IPS-15b (cell line): ENCODE data around the gene IGFALS.
"Not testable (repeated sequence)": the region's sequence is repeated elsewhere in the genome, so short reads cannot be mapped to it uniquely, and the experiment has no call there.

Source experiments
- H3K27me3 ChIP-seq: one replicate; pipeline ENCODE4 v1.6.1; 2013; ENCODE audit warnings: low read length; ENCODE audit not compliant: control insufficient read depth, insufficient read depth
- H3K36me3 ChIP-seq: one replicate; pipeline ENCODE4 v1.6.1; 2013; ENCODE audit warnings: low read length; ENCODE audit not compliant: control insufficient read depth, insufficient read depth
- H3K4me1 ChIP-seq: one replicate; pipeline ENCODE4 v1.6.1; 2013; ENCODE audit warnings: mild to moderate bottlenecking, low read length; ENCODE audit not compliant: control insufficient read depth, insufficient read depth
- H3K4me3 ChIP-seq: one replicate; pipeline ENCODE4 v1.5.1; 2013; ENCODE audit warnings: low read depth, low read length
- H3K9ac ChIP-seq: one replicate; pipeline ENCODE4 v1.6.1; 2013; ENCODE audit warnings: low read depth, mild to moderate bottlenecking, low read length
- H3K9me3 ChIP-seq: one replicate; pipeline ENCODE4 v1.6.1; 2013; ENCODE audit warnings: mild to moderate bottlenecking, low read length; ENCODE audit not compliant: control insufficient read depth, insufficient read depth

IGFALS gene

GRCh38 chr16:1815461-1815860, 22.0 kb upstream of the IGFALS start:
- Histone ChIP-seq H3K4me3 (no peak overlapping the region), H3K9me3 (no peaks in the 10 kb centered on the region), H3K9ac (no peak overlapping the region), H3K36me3 (peaks cover 10% of the 10 kb centered on the region), H3K27me3 (no peaks in the 10 kb centered on the region), H3K4me1 (no peaks in the 10 kb centered on the region)

- Histone ChIP-seq H3K27me3 (no peaks in the 10 kb centered on the region), H3K4me1 (no peaks in the 10 kb centered on the region), H3K9me3 (no peaks in the 10 kb centered on the region), H3K9ac (no peak overlapping the region), H3K4me3 (no peak overlapping the region), H3K36me3 (peaks cover 15% of the 10 kb centered on the region)
These were observed 19.2 kb upstream of the IGFALS start for GRCh38 chr16:1812732-1813163.

GRCh38 chr16:1810536-1810935, 17.0 kb upstream of the IGFALS start:
- H3K9me3 ChIP-seq: no peaks in the 10 kb centered on the region
- no peaks in the 10 kb centered on the region for H3K27me3 ChIP-seq
- no peaks in the 10 kb centered on the region for H3K4me1 ChIP-seq
- no peak overlapping the region for H3K4me3 ChIP-seq
- no peak overlapping the region for H3K9ac ChIP-seq
- H3K36me3 ChIP-seq: peaks cover 5% of the 10 kb centered on the region

DNA sequence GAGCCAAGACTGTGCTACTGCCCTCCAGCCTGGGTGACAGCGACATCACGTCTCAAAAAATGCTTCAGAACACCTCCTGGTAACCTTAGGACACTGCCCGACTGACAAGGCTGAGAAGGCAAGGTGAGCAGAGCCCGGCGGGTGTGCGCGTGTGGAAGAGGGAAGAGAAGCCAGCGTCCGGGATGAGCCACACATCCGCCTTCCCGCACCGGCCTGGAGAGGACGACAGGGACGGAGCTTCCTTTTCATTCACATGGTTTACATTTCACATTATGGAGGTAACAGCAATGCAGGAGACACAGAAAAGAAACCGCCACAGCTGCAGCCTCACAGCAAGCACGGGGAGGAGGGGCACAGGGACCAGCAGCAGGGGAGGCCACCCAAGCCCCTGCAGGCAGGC, 16.6 kb upstream of the IGFALS start:
- H3K27me3 ChIP-seq: no peaks in the 10 kb centered on the region
- no peaks in the 10 kb centered on the region for H3K4me1 ChIP-seq
- H3K36me3 ChIP-seq: peaks cover 5% of the 10 kb centered on the region
- no peak overlapping the region for H3K4me3 ChIP-seq
- H3K9ac ChIP-seq: no peak overlapping the region
- no peaks in the 10 kb centered on the region for H3K9me3 ChIP-seq

GRCh38 chr16:1809281-1809801, 15.8 kb upstream of the IGFALS start:
- H3K9me3 ChIP-seq: no peaks in the 10 kb centered on the region
- H3K4me1 ChIP-seq: no peaks in the 10 kb centered on the region
- H3K4me3 ChIP-seq: no peak overlapping the region
- H3K9ac ChIP-seq: no peak overlapping the region
- H3K27me3 ChIP-seq: no peaks in the 10 kb centered on the region
- peaks cover 5% of the 10 kb centered on the region for H3K36me3 ChIP-seq

DNA sequence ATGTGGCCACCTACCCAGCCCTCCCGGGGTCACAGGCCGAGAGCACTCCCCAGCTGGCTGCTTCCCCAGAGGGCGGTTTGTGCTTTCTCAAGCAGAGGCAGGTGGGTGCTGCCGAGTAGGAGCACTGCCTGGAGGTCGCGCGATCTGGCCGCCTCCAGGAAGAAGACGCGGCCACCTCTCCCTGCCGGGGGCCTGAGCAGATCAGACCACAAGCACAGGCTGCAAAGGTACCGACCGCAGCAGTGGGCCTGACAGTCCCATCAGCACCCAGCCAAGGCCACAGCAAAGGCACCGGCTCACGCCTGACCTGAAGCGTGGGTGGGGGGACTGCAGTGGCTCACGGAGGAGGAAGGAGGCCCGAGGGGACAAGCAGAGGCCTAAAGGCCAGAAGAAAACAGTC, 15.2 kb upstream of the IGFALS start:
- Histone ChIP-seq H3K9me3 (no peaks in the 10 kb centered on the region), H3K4me1 (no peaks in the 10 kb centered on the region), H3K27me3 (no peaks in the 10 kb centered on the region), H3K36me3 (peaks cover 5% of the 10 kb centered on the region), H3K4me3 (no peak overlapping the region), H3K9ac (no peak overlapping the region)

DNA sequence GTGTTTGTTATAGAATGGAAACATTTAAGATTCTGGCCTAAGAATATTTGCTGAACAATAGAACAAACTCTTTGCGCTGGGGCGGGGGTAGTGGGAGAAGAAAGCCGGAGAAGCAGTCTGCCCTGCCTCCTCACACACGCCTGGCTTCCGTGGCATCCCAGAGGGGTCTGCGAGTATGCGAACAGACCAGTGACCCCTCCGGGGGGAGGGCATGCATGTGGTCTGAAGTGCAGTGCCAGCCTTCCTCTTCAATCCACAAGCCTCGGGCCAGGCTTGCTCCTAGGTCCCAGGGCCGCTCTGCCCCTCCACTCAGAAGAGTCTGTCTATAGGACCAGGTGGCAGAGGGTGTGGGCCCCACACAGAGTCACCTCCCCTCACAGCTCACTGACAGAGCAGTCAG, 14.1 kb upstream of the IGFALS start:
- Histone ChIP-seq H3K27me3 (no peaks in the 10 kb centered on the region), H3K36me3 (peaks cover 5% of the 10 kb centered on the region), H3K9me3 (no peaks in the 10 kb centered on the region), H3K4me1 (no peaks in the 10 kb centered on the region), H3K4me3 (no peak overlapping the region), H3K9ac (no peak overlapping the region)

DNA sequence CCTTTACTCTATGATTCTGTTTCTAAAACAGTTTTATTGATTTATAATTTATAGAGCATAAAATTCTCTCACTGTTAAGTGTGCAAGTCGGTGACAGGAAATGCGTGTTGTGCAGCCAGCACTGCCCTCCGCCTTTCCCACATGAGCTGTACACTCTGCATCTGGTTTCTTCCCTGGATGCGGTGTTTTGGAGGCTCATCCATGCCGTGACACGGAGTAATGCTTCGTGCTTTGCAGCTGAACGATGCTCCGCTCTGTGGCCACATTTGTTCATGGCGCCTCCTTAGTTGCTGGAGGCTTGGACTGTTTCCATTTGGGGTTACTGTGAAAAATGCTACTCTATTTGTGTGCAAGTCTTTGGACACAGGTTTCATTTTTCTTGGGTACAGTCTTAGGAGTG, 7.2 kb upstream of the IGFALS start:
- Histone ChIP-seq H3K4me1 (no peaks in the 10 kb centered on the region), H3K27me3 (no peaks in the 10 kb centered on the region), H3K9ac (no peak overlapping the region), H3K4me3 (no peak overlapping the region), H3K36me3 (no peaks in the 10 kb centered on the region), H3K9me3 (no peaks in the 10 kb centered on the region)

- H3K27me3 ChIP-seq, H3K9me3 ChIP-seq, H3K4me3 ChIP-seq, H3K9ac ChIP-seq, H3K4me1 ChIP-seq, H3K36me3 ChIP-seq: not testable (repeated sequence)
These were observed 5.8 kb upstream of the IGFALS start for GRCh38 chr16:1799263-1799662.

- peaks cover 11% of the 10 kb centered on the region for H3K36me3 ChIP-seq
- H3K9ac ChIP-seq: no peak overlapping the region
- H3K9me3 ChIP-seq: no peaks in the 10 kb centered on the region
- H3K27me3 ChIP-seq: no peaks in the 10 kb centered on the region
- no peaks in the 10 kb centered on the region for H3K4me1 ChIP-seq
- H3K4me3 ChIP-seq: no peak overlapping the region
These were observed 1.6 kb upstream of the IGFALS start for GRCh38 chr16:1794908-1795666.

DNA sequence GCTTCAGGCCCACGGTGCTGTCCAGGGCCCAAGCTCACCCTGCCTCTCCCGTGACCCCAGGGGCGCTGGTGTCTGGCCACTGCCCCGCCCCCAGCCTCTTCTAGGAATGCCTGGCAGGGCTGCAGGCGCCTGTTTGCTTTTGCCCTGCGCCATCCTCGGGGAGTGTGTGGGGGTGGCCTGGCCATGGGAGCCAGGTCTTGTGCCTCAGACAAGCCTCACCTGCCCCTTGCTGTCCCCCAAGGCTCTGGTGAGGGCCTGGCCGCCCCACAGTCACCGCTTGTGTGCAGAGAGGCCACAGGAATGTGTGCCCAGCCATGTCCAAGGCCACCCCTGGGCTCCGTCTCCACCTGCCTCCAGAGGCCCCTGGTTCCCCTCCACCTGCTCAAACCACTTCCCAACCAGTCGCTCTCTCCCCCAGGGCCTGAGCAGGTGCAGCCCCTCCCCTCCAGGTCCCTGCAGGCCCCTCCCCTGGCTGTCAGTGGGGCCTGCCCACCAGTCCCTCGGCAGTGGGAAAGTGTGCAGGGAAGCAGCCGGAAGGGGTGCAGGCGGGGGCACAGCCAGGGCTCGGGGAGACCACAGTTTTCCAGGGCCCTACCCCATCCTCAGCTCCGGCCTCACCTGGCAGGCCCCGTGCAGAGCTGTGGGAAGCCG, 841 bp upstream of the IGFALS start:
- Histone ChIP-seq H3K4me1 (no peaks in the 10 kb centered on the region), H3K9me3 (no peaks in the 10 kb centered on the region), H3K4me3 (no peak overlapping the region), H3K36me3 (peaks cover 16% of the 10 kb centered on the region), H3K27me3 (no peaks in the 10 kb centered on the region), H3K9ac (no peak overlapping the region)
